Measurements from ENCODE around the gene TMEM131. TPM values are rescaled to one million over a fixed set of nuclear protein-coding genes. Genes with fewer than 3 reads are reported as not detected.
"Not testable (repeated sequence)": the region's sequence is repeated elsewhere in the genome, so short reads cannot be mapped to it uniquely, and the experiment has no call there.

The TMEM131 gene
- total RNA-seq, 1 experiment from 2014 or later, result 9.7 TPM

GRCh38 chr2:97956753-97957152 is 39.0 kb downstream of the TMEM131 start:
- not testable (repeated sequence) for DNase-seq (ENCODE audit: low spot score)

- DNase-seq (ENCODE audit: low spot score), result no peak
Observed at GRCh38 chr2:97953853-97954252, 41.9 kb downstream of the TMEM131 start.

- DNase-seq (ENCODE audit: low spot score), result no peak
Observed at GRCh38 chr2:97952357-97952756, 43.4 kb downstream of the TMEM131 start.

GRCh38 chr2:97951155-97951680 is 44.5 kb downstream of the TMEM131 start:
- no peak for DNase-seq (ENCODE audit: low spot score)

GRCh38 chr2:97950329-97951154 is 45.2 kb downstream of the TMEM131 start:
- peak; percentile 34 for DNase-seq (ENCODE audit: low spot score)

GRCh38 chr2:97948926-97949325 is 46.8 kb downstream of the TMEM131 start:
- DNase-seq (ENCODE audit: low spot score), result no peak

GRCh38 chr2:97945791-97946190 is 50.0 kb downstream of the TMEM131 start:
- DNase-seq (ENCODE audit: low spot score), result no peak

- DNase-seq (ENCODE audit: low spot score), result no peak
Observed at GRCh38 chr2:97936881-97937280, 58.9 kb downstream of the TMEM131 start.

GRCh38 chr2:97936199-97936598 is 59.5 kb downstream of the TMEM131 start:
- peak; percentile 34 for DNase-seq (ENCODE audit: low spot score)

GRCh38 chr2:97935719-97936161 is 60.0 kb downstream of the TMEM131 start:
- peak; percentile 21 for DNase-seq (ENCODE audit: low spot score)

GRCh38 chr2:97932975-97933662 is 62.6 kb downstream of the TMEM131 start:
- no peak for DNase-seq (ENCODE audit: low spot score)

GRCh38 chr2:97931858-97932225 is 63.9 kb downstream of the TMEM131 start:
- no peak for DNase-seq (ENCODE audit: low spot score)

GRCh38 chr2:97931118-97931857 is 64.5 kb downstream of the TMEM131 start:
- no peak for DNase-seq (ENCODE audit: low spot score)

- DNase-seq (ENCODE audit: low spot score), result no peak
Observed at GRCh38 chr2:97928591-97928990, 67.2 kb downstream of the TMEM131 start.

- DNase-seq (ENCODE audit: low spot score), result no peak
Observed at GRCh38 chr2:97926946-97927345, 68.8 kb downstream of the TMEM131 start.

- DNase-seq (ENCODE audit: low spot score), result no peak
Observed at GRCh38 chr2:97924194-97924593, 71.6 kb downstream of the TMEM131 start.

GRCh38 chr2:97919858-97920257 is 75.9 kb downstream of the TMEM131 start:
- DNase-seq (ENCODE audit: low spot score), result no peak

GRCh38 chr2:97918818-97919217 is 76.9 kb downstream of the TMEM131 start:
- no peak for DNase-seq (ENCODE audit: low spot score)

GRCh38 chr2:97917668-97918067 is 78.1 kb downstream of the TMEM131 start:
- DNase-seq (ENCODE audit: low spot score), result not testable (repeated sequence)

GRCh38 chr2:97914691-97915213 is 81.0 kb downstream of the TMEM131 start:
- DNase-seq (ENCODE audit: low spot score), result no peak

- no peak for DNase-seq (ENCODE audit: low spot score)
Observed at GRCh38 chr2:97913846-97914245, 81.9 kb downstream of the TMEM131 start.

All from H4 (cell line).